HG03135 (cell line): Measurements from ENCODE around the gene LDLRAD2.
A peak's percentile ranks its signal among the peaks of the same experiment; 100 is the strongest.

Experiments
- ATAC-seq: cut with Tn5 transposase; IDR thresholded peaks from one replicate; pipeline ENCODE4 v1.9.1; 2021; ENCODE audit warnings: mild to moderate bottlenecking, moderate library complexity; ENCODE audit not compliant: unreplicated experiment

LDLRAD2 gene

DNA sequence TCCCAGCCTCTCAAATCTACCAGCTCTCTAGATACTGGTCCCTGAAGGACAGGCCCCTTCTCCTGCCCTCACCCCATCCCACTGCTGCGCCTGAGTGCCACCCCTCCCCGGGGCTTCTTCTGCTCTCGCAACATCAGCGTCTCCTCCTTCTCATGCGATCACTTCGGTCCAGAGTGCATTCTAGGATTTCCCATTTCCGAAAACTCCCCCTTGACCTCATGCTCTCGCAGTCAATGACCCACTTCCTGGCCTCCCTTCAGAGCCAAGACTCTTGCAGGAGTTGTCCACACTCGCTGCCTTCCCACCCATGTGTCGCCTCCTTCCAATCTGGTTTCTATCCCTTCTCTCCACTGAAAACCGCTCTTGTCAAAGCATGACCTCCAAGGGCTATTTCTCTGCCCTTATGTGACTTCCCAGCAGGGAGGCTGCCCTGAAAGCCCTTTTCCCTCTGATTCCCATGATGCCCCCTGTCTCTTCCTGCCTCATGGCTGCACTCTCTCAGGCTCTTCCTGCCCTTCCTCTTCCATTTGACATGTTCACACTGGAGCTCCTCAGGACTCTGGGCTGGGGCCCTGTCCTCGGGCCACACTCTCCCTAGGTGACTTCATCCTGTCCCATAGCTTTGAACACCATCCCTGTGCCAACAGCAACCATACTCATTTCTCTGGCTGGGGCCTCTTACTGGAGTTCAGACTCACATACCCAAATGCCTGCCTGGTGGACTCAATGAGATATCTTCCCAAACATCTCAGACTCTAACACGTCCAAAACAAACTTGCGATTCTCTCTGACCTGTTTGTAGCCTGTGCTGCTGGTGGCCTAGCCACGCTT lies 46.0 kb downstream of the LDLRAD2 start:
- no peak for ATAC-seq

DNA sequence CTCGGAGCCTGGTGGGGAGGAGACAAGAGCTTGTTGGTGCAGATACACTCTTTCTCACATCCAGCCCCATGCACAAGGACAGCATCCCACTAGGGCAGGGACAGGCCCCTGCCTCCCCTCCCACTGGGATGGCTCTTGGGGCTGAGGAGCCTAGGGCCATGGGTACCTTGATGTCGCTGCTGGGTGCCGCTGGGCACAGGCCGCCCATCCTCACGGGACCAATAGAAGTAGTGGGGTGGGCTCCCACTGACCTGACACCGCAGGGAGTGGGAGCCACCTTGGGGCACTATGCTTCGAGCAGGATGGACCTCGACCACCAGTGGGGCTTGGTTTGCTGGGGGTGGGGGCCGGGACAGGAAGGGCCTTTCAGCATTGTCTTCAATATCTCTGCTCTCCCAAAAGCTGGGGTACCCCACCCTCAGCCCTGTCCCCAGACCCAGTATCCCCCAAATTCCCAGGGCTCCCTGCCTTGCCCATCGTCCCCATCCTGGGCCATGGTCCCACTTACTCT lies 47.7 kb downstream of the LDLRAD2 start:
- ATAC-seq: no peak

DNA sequence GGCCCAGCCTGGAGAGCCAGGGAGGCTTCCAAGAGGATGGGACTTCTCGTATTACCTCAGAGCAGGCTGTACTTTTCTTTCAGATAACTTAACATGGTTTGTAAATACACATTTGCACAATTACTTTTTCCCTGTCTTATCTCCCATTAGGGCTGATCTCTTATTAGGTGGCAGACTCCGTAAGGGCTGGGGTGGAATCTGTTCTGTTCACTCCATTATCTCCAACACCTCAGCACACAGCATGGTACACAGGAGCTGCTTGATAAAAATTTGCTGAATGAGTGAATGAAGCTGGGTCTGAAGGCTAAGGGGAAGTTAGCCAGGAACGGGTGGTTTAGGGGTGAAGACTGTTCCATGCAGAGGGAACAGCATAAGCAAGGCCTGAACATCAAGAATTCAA lies 48.9 kb downstream of the LDLRAD2 start:
- ATAC-seq: no peak

DNA sequence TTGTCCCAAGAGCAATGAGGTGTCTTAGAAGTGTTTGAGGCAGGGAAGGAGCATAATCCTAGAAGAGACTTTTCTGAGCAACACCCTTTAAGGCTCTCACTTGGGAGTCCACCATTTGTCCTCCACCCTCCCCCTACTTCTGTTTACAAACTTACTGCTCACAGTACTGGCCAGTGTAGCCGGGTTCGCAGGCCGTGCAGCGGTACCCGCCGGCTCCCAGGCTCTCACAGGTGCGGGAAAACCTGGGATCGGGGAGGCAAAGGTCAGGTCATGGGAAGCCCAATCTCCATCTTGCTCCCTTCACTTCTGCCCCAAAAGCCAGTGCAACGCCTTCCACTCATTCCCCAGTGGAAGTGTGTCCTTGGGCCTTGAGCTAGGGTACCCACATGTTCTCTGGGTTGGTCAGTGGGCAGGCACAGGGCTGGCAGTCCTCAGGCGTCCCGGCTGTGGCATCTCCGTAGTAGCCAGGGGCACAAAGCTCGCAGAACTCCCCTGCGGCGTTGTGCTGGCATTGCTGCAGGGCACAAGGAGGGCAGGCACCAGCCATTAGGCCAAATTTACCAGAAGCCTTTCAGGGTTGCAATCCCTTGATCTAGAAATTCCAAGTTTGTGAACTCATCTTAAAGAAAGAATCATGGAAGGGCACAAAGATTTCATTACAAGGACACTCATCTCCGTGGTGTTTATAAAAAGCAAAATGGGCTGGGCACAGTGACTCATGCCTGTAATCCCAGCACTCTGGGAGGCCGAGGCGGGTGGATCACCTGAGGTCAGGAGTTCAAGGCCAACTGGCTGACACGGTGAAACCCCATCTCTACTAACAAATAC lies 49.8 kb downstream of the LDLRAD2 start:
- no peak for ATAC-seq

DNA sequence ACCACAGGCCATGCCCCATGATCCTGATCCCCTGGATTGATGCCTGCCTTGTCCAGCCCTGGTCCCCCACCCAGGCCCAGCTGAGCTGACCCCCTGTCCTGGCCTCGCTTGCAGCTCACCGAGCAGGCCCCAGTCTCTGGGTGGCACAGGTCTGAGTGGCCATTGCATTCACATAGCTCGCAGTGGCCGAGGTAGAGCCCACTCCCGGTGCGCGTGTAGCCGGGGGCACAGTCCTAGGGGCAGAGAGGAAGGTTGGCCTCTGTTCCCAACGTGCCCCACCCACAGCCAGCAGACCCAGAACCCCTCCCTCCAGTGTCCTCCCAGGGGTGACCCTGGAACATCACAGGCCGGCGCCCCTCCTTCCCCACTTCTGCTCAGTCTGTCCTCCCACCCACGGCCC lies 51.9 kb downstream of the LDLRAD2 start:
- no peak for ATAC-seq

DNA sequence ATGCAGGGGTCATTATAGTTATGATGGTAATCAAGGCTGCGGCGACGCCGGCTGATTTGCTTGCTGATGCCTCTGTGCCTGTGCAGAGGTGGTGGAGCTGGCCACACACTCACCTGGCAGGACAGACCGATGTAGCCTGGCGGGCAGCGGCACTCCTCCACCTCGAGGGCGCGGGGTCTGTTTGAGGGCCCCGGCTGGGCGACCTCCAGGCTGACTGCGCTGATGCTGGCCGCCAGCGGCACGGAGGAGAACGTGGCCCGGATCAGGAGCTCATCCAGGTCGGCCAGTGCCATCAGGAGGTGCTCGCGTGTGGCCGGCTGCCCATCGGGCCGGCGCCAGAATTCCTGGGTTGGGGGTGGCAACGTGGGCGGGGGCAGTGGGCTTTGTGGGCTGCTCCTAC lies 52.7 kb downstream of the LDLRAD2 start:
- no peak for ATAC-seq

DNA sequence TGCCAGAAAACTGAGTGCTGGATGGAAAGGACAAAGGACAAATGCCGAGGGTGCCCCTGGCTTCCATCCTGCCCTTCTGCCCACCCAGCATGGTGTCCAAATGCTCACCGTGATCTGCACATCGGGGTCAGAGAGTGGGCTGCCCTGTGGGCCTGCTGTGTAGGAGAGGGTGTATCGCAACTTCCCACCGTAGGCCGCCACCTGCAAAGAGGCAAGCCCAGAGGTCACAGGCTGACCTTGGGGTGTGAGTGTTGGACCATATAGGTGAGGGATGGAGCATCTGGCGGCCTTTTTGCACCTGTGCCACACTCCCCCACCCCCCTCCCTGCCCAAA lies 53.5 kb downstream of the LDLRAD2 start:
- no peak for ATAC-seq

DNA sequence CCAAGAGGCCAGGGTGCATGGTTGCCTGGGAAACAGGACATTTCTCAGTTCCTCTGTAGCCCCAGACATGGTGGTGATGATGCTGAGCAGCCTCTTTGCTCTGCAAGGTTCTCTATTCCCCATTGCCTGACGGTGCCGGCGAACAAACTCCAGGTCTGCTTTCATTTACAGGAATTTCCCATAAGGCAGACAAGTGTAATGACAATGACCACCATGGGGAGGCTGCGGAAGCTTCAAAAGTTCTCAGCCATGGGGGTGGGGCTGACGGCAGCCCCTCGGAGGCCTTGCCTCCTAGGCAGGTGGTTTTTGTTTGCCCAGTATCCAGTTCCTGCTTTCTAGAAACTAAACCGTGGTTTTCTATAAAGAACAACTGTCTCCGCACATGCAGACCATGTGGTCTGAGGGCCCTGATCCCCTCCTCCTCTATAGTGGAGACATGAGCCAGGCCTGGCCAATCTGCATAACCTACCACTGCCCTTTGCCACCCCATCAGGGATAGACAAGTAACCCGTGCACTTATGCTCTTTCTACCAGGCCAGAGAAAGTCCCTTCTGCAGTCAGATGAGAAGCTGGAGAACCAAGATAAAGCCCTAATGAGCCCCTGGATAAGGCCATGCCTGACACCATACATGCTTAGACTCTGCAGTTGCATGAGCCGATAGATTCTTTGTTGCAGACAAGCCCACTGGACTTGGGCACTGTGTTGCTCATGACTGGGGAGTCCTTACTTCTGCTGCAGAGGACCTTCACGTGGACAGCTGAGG lies 54.1 kb downstream of the LDLRAD2 start:
- ATAC-seq: peak; percentile 79

DNA sequence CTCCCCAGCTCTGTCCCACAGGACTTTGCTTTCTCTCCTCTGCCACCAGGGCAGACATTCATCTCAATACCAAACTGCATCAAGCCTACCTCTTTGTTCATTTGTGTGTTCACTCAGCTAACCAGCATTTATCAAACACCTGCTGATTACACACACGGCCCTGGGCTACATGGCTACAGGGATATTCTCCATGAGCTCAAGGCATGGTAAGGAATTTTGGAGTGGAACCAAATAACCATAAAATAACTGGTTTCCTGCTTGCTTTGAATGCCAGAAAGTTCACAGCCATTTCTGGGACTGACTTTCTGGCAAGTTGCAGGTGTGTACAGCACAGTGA lies 54.6 kb downstream of the LDLRAD2 start:
- ATAC-seq: no peak

DNA sequence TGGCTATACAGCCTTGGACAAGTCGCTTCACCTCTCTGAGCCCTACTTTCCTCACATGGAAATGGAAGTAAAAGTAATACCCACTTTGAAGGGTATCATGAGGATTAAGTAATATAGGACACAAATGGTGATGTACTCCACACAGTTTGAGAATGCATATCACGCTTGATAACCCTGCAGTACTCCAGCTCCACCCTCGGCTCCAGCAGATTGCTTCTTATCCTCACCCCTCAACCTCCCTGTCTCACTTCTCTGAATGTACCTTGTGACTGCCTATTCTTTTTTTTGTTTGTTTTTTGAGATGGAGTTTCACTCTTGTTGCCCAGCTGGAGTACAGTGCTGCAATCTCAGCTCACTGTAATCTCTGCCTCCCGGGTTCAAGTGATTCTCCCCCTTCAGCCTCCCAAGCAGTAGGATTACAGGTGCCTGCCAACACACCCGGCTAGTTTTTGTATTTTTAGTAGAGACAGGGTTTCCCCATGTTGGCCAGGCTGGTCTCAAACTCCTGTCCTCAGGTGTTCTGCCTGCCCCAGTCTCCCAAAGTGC lies 55.5 kb downstream of the LDLRAD2 start:
- ATAC-seq: no peak

DNA sequence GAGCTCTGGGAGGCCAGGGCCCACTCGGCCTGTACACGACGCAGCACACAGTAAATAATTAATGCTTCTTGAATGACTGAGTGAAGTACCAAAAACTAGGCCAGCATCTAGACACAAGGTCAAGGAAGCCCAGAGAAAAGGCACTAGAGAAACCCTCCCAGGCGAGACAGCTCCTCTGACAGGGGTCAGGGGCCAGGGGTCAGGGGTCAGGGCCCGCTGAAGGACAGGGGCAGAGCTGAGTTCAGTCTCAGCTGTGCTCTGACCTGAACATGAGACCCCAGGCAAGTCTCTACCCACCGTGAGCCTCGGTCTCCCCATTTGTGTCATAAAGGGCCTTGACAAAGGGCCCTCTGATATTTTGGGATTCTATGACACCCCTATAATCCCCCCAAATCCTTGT lies 56.4 kb downstream of the LDLRAD2 start:
- no peak for ATAC-seq

DNA sequence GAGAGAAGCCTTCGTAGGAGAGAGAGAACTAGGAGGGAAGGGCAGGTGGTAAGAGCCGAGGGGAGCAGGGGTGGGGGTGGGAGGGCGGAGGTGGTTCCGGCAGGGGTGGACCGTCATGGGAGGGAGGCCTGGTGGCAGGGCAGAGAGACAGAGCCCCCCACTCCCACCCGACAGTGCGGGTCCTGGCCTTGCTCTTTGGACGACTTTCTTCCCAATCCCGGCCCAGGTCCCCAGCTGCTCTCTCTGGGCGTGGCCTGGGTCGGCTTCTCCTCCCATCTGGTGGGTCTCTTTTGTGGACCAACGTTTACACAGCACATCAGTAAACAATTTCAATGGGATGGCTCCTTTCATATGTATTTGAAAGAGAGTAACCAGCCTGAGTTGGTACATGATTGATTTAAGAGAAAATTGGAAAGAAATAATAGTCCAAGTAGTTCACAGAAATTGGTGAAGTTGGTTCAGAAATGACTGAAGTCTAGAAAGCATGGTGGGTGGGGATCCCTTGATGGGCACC lies 56.9 kb downstream of the LDLRAD2 start:
- ATAC-seq: no peak

DNA sequence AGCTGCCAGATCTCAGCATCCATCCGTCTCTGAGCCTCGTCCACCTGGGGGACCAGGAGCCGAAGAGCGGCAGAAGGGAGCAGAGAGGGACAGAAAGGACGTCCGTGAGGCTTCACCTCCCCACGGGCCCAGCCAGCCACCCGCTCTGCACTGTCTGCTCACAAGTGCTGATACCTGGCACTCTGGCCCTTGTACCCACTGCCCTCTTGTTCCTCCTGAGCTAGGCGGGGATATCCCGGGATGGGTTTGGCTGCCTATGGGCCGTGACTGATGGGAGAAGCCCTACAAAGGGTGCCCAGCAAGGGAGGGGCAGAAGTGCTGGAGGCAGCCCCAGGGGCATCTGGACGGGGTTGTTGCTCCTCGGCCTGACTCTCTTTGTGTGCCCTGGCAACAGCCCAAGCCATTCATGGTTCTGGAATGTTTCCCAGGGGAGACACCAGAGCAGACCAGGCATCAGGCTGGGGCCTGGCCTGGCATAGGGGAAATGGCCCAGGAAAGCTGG lies 57.6 kb downstream of the LDLRAD2 start:
- no peak for ATAC-seq

DNA sequence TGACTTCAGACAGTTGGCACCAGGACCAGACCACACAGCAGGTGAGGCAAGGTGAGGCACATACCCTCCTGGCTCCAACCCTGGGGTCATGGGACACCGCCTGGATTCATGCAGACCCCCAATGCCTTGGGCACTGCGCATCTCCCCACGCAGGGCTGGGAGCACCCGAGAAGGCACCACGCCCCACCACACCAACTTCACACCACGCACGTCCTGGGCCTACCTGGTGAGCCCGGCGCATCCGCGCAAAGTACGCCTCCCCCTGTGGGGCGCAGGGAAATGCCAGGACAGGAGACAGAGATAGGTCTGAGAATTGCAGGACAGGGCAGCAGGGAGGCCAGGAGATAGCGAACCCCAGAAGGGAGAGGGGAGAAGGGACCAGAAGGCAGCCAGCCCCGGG lies 58.5 kb downstream of the LDLRAD2 start:
- ATAC-seq: no peak

DNA sequence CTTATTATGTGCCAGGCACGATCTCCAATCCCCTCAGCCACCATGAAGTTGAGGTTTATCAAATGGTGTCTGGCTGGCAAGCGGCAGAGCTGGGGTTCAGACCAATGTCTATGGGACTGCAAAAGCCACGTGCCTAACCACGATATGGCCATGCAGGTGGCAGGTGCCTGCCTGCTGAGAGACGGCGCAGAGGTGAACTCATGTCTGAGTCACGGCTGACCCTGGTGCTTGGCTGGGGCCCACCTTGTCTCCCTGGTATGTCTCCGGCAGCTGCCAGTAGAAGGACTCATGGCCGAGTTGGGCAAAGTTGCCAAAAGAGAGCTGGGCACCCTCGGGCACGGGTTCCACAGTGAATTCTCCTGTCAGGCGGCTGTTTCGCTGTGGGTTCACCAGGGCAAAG lies 59.9 kb downstream of the LDLRAD2 start:
- ATAC-seq: no peak

DNA sequence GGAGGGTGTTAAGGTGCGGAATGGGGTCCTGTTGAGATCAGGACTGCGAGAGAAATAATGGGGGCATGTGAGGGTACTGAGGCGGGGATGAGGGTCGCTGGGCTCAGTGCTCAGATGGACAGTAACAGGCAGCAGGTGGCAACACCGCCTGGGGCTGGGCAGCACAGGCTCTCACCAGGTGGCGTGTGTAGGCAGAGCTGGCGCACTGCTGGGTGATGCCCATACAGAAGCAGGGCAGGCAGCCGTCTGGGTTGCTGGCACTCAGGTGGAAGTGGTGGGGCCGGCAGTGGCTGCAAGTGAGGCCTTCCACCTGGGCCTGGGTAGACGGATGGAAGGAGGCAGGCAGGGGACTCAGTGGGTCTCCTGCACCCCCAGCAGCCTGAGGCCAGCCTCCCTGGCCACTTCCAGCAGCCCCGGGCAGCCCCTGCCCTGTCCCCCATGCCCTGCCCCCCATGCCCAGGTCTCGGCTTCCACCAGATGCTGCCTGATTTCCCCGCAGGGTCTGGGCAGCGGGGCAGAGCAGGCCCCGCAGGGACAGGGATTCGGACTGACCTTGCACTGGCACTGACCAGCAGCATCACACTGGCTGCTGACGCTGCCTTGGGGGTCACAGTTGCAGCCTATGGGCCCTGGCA lies 60.5 kb downstream of the LDLRAD2 start:
- no peak for ATAC-seq

DNA sequence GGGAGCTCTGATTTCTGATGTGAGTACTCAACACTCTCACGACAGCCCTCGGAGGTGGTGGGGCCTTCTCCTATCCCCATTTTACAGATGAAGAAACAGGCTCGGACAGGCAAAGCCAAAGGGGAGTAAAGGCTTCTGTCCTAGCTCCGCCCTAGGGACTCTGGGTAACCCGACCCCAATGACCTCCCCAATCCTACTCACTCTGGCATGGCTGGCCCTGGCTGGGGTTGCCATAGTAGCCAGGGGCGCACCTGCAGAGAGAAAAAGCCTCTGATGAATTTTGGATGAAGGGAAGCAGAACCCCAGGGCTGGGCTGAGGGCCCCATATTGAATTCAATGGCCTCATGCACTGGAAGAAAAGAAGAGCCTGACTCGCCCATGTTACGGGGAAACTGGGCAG lies 61.1 kb downstream of the LDLRAD2 start:
- ATAC-seq: no peak

DNA sequence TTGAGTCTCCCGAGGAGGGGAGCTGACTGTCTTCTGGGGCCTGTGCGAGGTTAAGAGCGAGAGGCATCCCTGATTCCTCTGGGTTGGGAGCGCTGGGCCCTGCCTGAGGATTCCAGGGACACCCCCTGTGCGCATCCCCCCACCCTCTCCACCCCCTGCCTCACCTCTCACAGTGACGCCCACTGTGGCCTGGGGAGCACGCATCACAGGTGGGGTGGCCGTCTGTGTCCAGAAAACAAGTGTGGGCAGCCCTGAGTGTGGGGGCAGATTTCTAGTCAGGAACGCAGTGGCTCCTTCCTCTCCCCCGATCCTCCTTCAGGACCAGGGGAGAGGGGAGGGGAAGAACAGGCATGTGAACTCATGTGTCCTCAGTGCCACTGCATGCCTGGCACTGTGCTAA lies 61.7 kb downstream of the LDLRAD2 start:
- no peak for ATAC-seq

DNA sequence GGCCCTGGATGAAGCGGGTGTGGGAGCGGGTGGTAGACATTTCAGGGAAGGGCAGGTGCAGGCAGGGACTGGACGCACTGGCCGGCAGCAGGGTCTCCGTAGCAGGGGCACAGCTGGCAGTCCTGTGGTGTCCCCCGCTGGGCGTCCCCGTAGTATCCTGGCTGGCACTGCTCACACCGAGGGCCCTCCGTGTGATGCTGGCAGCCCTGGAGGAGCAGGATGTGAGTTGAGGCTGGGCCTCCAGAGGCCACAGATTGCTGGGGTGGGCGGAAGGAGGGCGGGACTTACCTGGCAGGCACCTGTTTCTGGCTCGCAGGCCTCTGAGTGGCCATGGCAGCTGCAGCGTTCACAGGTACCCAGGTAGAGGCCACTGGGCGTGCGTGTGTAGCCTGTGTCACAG lies 62.3 kb downstream of the LDLRAD2 start:
- no peak for ATAC-seq
